Mucosa of rectum (tissue), 2 donors: ENCODE data around the gene PUS10.
A peak's percentile ranks its signal among the peaks of the same experiment; 100 is the strongest.

Experiments
- H3K27ac ChIP-seq, 2 donors: one replicate each; pipeline ENCODE4 v1.7.0; 2013; ENCODE audit warnings: inconsistent platforms in 2 of 2, low read depth in 2 of 2, low read length in 2 of 2
- H3K27me3 ChIP-seq, 2 donors: one replicate each; pipeline ENCODE4 v1.7.0; 2013; ENCODE audit warnings: low read length in 2 of 2; ENCODE audit not compliant: control insufficient read depth in 2 of 2, insufficient read depth in 2 of 2
- H3K36me3 ChIP-seq, 2 donors: one replicate each; pipeline ENCODE4 v1.7.0; 2013; ENCODE audit warnings: low read length in 2 of 2; ENCODE audit not compliant: control insufficient read depth in 2 of 2, insufficient read depth in 2 of 2
- H3K4me1 ChIP-seq, 2 donors: one replicate each; pipeline ENCODE4 v1.7.0; 2013; ENCODE audit warnings: low read length in 2 of 2, mild to moderate bottlenecking in 1 of 2; ENCODE audit not compliant: control insufficient read depth in 2 of 2, insufficient read depth in 2 of 2
- H3K4me3 ChIP-seq, 2 donors: one replicate each; pipeline ENCODE4 v1.7.0; 2013; ENCODE audit warnings: low read length in 2 of 2
- H3K9ac ChIP-seq, 2 donors: one replicate each; pipeline ENCODE4 v1.7.0; 2013; ENCODE audit warnings: low read length in 2 of 2, low read depth in 1 of 2, mild to moderate bottlenecking in 1 of 2
- H3K9me3 ChIP-seq, 2 donors: one replicate each; pipeline ENCODE4 v1.7.0; 2013; ENCODE audit warnings: low read length in 2 of 2; ENCODE audit not compliant: control insufficient read depth in 2 of 2
- donor health status: healthy.
- donor health status: Normal muscosa, but diverticular disease.

Gene PUS10, protein sequence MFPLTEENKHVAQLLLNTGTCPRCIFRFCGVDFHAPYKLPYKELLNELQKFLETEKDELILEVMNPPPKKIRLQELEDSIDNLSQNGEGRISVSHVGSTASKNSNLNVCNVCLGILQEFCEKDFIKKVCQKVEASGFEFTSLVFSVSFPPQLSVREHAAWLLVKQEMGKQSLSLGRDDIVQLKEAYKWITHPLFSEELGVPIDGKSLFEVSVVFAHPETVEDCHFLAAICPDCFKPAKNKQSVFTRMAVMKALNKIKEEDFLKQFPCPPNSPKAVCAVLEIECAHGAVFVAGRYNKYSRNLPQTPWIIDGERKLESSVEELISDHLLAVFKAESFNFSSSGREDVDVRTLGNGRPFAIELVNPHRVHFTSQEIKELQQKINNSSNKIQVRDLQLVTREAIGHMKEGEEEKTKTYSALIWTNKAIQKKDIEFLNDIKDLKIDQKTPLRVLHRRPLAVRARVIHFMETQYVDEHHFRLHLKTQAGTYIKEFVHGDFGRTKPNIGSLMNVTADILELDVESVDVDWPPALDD

DNA sequence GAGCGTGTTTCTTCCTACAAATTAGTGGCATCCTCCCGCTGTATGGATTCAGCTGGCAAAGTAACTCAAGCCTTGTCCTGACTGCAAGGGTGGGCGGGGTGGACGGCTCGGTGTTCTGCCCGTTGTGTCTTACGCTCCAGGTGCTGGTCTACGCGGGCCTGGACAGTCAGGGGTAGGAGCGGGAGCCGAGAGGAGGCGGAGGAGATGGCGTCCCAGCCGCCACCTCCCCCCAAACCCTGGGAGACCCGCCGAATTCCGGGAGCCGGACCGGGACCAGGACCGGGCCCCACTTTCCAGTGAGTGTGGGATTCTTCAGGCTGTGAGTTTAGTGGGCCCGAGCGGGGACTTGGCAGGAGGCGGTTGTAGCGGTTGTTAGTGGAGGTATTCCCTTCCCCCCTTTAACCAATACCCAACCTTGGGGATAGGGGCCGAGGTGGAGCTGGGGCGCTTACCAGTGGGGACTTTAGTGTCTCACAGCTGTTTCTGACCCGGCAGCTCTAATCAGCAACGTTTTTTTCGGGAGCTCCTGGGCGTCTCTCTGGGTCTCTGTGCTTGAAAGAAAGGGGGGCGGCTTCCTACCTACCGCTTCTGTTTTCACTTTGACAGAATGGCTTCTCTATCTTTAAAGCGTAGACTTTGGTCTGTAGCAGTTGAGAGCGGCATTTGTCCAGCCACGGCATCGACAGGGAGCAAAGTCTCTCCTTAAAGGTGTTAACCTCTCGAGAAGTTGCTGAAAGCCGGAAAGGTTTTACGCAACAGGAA is at the start of gene PUS10, which contains the start of gene PEX13:
TSS of gene PUS10 (minus strand) at position 700 of the 762 bp plus-strand sequence. CDS start 6,365 bp downstream, outside the sequence.
TSS of gene PEX13 (plus strand) at position 165 of the 762 bp plus-strand sequence. CDS start at position 205, 40 bp downstream.
- Histone ChIP-seq H3K36me3 (peaks cover 7 to 9% of the 10 kb centered on the region in 2 donors), H3K4me1 (peaks cover 5 to 11% of the 10 kb centered on the region in 2 donors), H3K4me3 (peak within 1 kb of the TSS; percentile 80 to 99), H3K9ac (peak within 1 kb of the TSS; percentile 92 to 98), H3K9me3 (no peaks in the 10 kb centered on the region), H3K27ac (peak within 1 kb of the TSS; percentile 96), H3K27me3 (no peaks in the 10 kb centered on the region)

DNA sequence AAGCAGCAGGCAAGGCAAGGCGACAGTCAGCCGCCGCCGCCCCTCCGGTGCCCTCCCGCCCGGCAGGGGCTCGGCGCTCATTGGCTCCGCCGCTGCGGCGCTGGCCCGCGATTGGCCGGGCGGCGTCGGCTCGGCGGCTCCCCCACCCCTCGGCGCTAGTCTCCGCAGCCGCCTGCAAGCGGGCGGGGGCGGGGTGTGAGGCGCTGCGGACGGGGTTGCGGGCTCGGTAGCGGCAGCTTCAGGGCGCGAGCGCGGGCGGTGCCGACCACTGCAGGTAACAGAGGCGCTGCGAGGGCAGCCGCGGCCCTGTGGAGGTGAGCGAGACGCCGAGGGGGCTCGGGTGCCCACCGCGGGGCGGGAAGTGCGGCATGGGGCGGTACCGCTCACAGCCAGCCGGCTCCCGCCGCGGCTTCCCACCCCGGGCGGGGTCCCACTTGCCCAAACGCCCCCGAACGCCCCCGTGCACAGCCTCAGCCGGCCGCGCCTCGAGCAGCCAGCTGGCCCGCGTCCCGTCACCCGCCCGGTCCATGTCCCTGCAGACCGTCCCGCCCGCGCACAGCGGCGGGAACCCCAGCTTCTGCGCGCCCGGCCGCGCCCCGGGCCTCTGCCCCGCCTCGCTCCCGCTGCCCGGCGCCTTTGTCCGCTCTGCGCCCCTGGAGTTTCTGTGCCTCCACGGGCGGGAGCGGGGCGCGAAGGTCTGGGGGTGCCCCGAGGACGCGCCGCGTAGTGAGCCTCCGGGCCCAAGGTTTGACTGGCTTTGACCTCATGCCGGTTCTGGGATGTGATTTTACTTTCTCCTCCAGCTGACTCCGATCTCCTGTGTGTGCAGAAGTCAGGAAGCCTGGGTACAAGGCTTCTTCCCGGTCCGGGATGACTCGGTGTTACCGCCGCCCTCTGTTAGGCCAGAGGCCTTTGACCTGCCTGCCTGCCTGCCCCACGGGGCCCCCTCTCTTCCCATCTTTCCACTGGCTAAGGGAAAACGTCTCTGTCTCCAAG is 48.0 kb upstream of the PUS10 start, which contains the start of gene SANBR:
TSS of gene SANBR (plus strand) at position 158 of the 996 bp plus-strand sequence. CDS start 4,480 bp downstream, outside the sequence.
- Histone ChIP-seq H3K27me3 (no peaks in the 10 kb centered on the region), H3K4me3 (peak within 1 kb of the TSS; percentile 84 to 85), H3K9me3 (no peaks in the 10 kb centered on the region), H3K9ac (peak within 1 kb of the TSS; percentile 78 to 85), H3K36me3 (peaks cover 0 to 2% of the 10 kb centered on the region in 2 donors), H3K27ac (peak within 1 kb of the TSS; percentile 86 to 89), H3K4me1 (peaks cover 0 to 7% of the 10 kb centered on the region in 2 donors)

DNA sequence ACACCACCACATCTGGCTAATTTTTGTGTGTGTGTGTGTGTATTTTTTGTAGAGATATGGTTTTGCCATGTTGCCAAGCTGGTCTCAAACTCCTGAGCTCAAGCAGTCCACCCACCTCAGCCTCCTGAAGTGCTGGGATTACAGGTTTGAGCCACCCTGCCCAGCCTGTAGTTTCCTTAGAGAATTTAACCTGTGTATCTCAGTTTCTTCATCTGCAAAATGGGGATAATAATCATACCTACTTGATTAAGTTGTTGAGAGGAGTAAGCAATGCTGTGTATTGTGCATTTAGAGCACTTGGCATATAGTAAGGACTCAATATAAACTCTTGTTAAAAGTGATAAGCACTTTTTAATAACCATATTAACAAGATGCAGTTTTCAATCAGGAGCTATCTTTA is 41.3 kb upstream of the PUS10 start:
- H3K4me1 ChIP-seq, result no peaks in the 10 kb centered on the region
- no peaks in the 10 kb centered on the region for H3K9me3 ChIP-seq
- H3K27ac ChIP-seq, result no peak overlapping the region
- H3K27me3 ChIP-seq, result no peaks in the 10 kb centered on the region
- peaks cover 4 to 5% of the 10 kb centered on the region in 2 donors for H3K36me3 ChIP-seq
- no peak overlapping the region for H3K4me3 ChIP-seq
- H3K9ac ChIP-seq, result no peak overlapping the region

DNA sequence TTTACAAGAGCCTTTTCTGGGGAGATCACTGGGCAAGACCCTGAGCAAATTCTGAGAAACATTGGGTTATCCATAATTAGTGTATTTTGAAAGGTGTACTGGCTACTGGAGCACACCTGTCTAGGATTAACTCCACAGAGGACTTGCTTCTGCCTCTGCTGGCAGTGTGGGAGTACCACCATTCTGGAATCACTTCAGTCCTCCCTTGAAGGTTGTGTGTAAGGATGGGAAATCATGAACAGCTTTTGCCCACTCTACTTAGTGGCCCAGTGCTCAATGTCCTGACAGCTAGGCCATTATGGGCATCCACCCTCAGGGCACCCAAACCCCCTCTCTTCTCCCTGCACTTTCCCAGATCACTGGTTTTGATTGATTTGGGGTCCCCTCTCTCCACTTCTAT is 39.5 kb upstream of the PUS10 start:
- H3K27ac ChIP-seq, result no peak overlapping the region
- peaks cover 4 to 5% of the 10 kb centered on the region in 2 donors for H3K36me3 ChIP-seq
- H3K9ac ChIP-seq, result no peak overlapping the region
- no peaks in the 10 kb centered on the region for H3K4me1 ChIP-seq
- H3K9me3 ChIP-seq, result no peaks in the 10 kb centered on the region
- no peaks in the 10 kb centered on the region for H3K27me3 ChIP-seq
- H3K4me3 ChIP-seq, result no peak overlapping the region

DNA sequence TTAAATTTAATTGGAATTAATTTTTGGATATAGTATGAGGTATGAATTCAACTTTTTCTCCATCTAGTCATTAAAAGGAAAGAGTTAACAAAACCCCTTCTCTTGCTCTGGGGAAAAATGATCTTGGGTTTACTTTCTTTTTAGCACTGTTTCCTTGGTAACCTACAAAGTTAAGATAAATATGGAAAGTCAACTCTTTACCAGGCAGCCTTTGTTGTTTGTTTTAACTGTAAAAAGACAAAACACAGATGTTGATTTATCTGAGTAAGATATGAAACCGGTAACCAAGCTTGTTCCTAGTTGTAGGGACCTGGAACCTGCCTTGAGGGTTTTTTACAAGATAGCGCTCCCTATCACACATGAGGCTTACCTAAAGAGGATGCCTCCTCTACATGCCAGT is 37.5 kb upstream of the PUS10 start:
- Histone ChIP-seq H3K4me1 (no peaks in the 10 kb centered on the region), H3K9me3 (no peaks in the 10 kb centered on the region), H3K27ac (no peak overlapping the region), H3K9ac (no peak overlapping the region), H3K36me3 (peaks cover 5 to 8% of the 10 kb centered on the region in 2 donors), H3K4me3 (no peak overlapping the region), H3K27me3 (no peaks in the 10 kb centered on the region)

DNA sequence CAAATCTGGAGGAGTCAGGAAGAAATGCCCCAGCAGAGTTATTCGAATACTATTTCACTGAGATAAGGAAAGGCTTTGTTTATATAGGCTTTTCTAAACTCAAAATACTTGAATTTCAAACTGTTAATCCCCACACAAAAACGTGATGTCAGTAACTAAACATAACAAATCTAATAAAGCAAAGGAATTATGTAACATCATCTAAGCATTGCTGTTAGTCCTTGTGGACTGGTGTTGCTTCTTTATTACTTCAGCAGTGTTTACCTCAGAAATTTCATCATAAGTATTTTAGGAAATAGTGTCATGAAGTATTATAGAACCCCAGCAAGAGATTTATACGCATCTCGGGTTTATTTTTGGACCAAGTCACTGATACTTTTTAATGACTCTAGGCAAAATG is 27.9 kb upstream of the PUS10 start:
- Histone ChIP-seq H3K27ac (no peak overlapping the region), H3K27me3 (no peaks in the 10 kb centered on the region), H3K9me3 (no peaks in the 10 kb centered on the region), H3K4me1 (no peaks in the 10 kb centered on the region), H3K36me3 (peaks cover 18 to 28% of the 10 kb centered on the region in 2 donors), H3K9ac (no peak overlapping the region), H3K4me3 (no peak overlapping the region)

DNA sequence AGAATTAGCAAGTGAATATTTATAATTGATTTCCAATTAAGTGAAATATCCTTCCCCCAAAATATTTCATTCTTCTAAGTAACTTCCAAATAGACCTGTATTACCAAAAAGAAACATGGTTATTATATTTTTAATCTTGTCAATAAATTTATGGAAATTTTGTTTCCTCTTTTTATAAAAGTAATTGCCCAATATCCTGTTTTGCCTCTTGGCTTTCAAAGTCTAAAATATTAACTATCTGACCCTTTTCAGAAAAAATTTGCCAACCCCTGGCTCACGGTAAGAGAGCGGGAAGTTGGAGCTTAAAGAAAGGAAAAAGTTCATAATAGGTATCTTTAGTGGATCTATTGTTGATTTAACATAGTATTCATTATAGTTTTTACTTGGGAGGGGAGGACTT is 27.2 kb upstream of the PUS10 start:
- no peak overlapping the region for H3K27ac ChIP-seq

DNA sequence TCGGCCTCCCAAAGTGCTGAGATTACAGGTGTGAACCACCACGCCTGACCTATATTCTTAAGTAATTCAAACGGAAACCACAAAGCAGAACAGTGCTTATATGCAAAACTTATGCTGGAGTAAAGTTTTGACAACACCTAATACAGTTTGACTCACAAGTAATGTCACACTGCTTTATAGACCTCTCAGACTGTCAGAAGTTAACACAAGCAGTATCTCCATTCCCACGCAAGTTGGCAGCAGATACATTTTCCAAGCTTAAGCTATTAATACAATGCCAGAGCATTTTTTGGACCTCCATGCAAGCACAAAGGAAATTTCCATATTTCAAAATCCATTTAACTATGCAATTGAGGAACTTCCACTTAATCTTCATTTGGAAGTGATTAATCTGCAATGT is 26.6 kb upstream of the PUS10 start:
- Histone ChIP-seq H3K36me3 (peaks cover 18 to 28% of the 10 kb centered on the region in 2 donors), H3K4me3 (no peak overlapping the region), H3K27ac (no peak overlapping the region), H3K27me3 (no peaks in the 10 kb centered on the region), H3K9me3 (no peaks in the 10 kb centered on the region), H3K9ac (no peak overlapping the region), H3K4me1 (no peaks in the 10 kb centered on the region)

More for the DNA sequence above, 27.2 kb upstream of the PUS10 start:
- Histone ChIP-seq H3K9me3 (no peaks in the 10 kb centered on the region), H3K4me1 (no peaks in the 10 kb centered on the region), H3K27me3 (no peaks in the 10 kb centered on the region), H3K4me3 (no peak overlapping the region), H3K9ac (no peak overlapping the region), H3K36me3 (peaks cover 18 to 28% of the 10 kb centered on the region in 2 donors)

DNA sequence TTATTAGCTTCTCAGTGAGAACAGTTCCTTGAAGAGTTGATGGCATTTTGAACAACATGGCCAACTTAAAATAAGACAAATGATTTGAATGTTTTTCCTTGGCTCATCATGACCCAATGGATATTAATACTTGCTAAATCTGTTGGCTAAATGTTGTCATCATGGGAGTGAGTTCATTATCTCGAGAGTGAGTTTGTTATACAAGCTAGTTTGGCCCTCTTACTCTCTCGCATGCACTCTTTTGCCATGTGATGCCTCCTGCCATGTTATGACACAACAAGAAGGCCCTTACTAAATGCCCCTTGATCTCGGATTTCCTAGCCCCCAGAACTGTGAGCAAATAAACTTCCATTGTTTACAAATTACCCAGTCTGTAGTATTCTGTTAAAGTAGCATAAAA is 24.8 kb upstream of the PUS10 start:
- Histone ChIP-seq H3K36me3 (peaks cover 6 to 15% of the 10 kb centered on the region in 2 donors), H3K4me3 (no peak overlapping the region), H3K9ac (no peak overlapping the region), H3K27ac (no peak overlapping the region), H3K27me3 (no peaks in the 10 kb centered on the region), H3K9me3 (no peaks in the 10 kb centered on the region), H3K4me1 (no peaks in the 10 kb centered on the region)
